ENCODE results near the gene PIAS2.
"Not testable (repeated sequence)": the region's sequence is repeated elsewhere in the genome, so short reads cannot be mapped to it uniquely, and the experiment has no call there.

PIAS2 gene, protein sequence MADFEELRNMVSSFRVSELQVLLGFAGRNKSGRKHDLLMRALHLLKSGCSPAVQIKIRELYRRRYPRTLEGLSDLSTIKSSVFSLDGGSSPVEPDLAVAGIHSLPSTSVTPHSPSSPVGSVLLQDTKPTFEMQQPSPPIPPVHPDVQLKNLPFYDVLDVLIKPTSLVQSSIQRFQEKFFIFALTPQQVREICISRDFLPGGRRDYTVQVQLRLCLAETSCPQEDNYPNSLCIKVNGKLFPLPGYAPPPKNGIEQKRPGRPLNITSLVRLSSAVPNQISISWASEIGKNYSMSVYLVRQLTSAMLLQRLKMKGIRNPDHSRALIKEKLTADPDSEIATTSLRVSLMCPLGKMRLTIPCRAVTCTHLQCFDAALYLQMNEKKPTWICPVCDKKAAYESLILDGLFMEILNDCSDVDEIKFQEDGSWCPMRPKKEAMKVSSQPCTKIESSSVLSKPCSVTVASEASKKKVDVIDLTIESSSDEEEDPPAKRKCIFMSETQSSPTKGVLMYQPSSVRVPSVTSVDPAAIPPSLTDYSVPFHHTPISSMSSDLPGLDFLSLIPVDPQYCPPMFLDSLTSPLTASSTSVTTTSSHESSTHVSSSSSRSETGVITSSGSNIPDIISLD

DNA sequence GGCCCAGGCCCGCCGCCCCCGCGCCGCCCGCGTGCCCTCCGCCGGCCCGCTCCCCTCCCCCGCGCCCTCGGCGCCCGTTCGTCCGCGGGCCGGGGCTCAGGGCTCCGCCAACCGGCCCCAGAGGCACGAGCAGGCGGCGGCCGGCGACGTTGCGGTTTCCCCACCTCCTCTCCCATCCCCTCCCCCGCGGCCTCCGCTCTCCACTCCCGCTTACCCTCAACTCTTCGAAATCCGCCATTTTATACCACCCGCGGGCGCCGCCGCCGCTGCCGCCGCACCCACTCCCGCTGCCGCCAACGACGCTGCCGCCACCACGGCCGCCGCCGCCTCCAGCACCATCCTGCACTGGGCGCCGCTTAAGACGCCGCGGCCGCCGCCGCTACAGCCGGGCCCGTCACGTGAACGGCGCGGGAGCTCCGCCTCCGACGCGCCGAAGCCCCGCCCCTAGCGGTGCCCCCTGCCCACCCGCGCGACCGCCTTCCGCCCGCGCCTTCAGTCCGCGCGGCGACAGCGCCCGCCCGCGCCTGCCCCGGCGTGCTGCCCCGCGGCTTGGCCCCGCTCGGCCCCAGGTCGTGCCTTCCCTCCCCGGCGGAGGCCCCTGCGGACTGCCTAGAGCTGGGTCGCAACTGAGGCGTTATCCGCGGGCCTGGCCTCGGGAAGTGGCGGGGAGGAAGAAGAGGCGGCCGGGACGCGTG is at the start of gene PIAS2, which contains the start of gene KATNAL2:
TSS of gene PIAS2 (minus strand) at position 400 of the 695 bp plus-strand sequence. CDS start at position 238, 162 bp downstream.
TSS of gene KATNAL2 (plus strand) at position 495 of the 695 bp plus-strand sequence. CDS start 29,271 bp downstream, outside the sequence.
- peak; percentile 73 for DNase-seq

DNA sequence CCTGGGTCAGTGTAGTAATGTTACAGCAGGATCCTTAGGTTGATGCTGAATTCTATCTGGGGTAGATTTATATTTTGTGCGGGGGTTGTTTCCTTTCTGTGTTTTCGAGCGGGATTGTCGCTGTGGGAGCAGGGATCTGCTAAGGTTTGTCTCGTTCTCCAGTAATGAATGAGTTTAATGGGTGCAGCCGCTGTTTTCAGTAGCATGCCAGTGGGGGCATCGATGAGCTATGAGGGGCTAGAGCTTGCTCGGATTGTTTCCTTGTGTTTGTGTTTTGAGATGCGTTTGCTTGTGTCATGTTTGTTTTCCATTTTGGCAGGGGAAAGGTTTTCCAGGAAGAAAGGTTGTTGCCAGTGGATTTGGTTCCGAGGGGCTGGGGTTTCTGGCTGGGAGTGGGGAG is 49.0 kb upstream of the PIAS2 start:
- DNase-seq: not testable (repeated sequence)

DNA sequence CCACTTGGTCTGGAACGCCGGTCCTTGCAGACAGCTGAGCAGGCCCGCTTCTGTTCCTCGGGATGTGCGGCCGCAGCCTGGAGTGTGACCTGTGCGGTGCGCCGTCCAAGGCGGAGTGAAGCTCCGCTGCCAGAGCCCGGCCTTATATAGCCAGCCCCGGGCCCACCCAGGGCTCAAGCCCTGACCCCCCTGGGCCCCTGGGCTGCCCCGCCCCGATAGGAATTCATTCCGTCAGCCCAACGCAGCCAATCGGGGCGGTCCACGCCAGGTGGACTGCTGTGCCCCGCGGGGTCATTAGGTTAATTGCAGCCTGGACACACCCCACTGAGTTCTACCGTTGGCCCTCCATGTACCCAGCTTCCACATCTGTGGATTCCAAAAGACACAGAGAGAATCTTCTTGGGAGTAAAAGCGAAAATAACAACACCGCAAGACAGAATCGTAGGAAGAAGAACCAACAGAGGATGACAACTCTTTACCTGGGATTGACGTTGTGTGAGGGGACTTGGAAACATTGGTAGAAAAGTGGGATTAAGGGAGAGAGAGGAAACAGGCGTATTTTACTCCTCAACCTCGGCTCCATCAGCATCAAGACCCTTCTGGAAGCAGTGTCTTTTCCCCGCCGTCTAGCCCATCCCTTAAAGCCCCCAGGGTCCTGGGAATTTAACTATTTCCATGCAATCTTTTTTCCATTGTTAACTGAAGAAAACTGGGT is 47.4 kb upstream of the PIAS2 start:
- DNase-seq: not testable (repeated sequence)

DNA sequence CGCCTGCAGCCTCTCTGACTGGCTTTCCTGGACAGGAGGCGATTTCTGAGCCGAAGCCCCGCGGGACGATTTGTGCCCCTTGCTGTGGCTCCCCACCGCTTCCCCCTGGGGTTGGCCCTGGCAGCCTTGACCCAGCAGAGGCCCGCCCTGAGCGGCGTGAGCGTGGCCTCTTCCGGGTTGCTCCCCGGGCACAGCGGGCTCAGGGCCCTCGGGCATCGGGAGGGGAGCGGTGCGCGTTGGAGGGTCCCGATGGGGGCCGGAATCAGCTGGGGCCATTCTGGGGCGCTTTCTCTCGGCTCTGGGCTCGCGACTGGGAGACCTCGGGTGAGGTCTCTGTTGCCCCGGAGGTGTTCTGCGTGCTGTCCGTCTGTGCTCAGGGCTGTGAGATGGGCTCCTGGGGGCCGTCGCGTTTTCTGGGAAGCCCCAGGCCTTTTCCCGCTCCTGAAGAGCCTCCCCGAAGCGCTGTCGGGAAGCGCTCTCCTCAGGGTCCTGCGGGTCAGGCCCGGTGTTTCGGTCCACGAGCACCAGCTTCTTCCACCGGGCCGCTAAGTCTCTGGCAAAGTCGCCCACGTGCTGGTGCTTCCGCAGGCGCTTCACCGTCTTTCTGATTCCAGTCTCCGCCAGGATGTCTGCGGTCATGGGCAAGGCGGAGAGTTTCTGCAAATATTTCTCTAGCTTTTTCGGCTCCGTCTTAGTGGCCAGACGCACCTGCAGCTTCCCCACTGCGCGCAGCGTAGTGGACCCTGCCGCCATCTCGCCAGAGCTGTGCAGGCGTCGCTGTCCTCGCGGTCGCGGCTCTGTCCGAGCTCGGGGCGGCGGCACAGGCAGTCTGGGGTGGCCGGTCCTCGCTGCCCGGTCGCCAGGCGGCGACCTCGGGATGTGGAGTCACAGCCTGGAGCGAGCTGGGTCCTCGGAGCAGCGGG is 46.6 kb upstream of the PIAS2 start:
- DNase-seq: not testable (repeated sequence)

DNA sequence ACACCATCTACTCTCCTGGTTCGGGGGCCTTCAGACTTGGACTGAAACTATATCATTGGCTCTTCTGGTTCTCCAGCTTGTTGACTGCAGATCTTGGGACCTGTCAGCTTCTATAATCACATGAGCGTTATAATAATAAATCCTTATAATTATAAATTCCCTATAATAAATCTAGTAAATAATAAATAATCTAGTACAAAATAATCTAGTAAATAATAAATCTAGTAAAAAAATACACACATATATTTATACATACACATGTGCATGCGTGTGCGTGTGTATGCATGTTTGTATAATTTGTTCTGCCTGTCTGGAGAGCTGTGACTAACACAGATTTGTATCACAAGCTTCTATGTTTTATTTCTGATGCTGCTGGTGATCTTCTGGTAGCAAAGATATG is 40.9 kb upstream of the PIAS2 start:
- DNase-seq: no peak

DNA sequence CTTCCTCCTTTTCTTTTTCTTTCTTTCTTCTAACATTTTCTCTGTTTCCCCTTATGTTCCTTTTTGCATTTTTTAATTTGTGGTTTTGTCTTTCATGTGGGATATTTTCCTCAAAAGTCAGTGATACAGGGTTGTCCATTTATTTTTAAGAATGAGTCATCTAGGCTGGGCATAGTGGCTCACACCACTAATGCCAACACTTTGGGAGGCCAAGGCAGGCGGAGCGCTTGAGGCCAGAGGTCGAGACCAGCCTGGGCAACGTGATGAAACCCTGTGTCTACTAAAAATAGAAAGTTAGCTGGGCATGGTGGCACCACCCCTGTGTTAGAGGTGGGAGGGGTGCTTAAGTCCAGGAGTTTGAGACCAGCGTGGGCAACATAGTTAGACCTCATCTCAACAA is 35.9 kb upstream of the PIAS2 start:
- no peak for DNase-seq

DNA sequence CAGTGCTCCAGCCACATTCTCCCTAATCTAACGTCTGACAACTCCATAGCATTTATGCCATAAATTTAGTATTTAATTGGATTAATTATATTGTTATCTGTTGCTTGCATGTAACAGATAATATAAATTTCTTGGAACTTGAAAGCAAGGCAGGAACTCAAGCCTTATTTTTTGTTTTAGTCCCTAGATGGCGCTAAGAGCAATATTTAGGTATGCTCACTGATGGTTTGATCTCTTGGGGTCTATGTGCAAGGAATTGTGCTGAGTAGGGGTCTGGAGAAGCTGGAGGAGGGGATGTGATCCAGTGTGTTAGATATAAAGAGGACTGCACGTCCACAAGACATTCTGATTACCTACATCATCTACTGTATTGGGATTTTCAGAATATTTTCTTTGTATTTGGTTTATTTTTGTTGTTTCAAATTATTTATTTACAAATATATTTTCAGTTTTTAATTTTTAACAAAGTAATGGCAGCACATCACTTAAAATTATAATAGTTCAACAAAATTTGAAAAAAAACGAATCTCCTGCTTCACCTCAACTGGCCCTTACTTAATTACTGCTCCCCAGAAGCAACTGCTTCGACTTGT is 32.9 kb upstream of the PIAS2 start:
- DNase-seq: no peak

DNA sequence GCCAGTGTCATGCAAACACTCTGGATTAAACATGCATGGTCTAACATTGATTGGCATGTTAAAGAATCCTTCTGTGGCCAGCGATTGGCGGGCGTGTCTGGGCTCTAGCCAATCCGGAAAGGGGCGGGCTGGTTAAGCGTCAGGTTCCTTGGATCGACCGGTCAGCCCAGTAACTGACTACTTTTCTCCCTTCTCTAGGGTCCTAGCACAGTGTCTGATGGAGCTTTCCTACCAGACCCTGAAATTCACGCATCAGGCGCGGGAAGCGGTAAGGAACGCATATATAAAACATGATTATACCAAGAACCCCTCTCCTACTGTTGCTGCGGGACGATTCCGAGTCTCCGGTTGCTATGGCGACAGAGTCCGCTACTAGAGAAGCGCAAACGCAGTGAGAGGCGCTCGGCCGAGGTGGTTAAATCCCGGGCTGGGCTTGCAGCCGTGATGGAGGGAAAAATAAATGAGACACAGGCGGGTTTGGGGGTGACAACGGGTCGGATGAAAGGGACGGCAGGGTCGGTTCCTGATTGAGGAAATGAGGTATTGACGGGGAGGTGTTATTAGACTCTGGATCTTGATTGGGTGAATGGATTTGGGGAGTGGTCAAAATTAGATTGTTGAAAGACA is 29.5 kb upstream of the PIAS2 start:
- peak; percentile 34 for DNase-seq

DNA sequence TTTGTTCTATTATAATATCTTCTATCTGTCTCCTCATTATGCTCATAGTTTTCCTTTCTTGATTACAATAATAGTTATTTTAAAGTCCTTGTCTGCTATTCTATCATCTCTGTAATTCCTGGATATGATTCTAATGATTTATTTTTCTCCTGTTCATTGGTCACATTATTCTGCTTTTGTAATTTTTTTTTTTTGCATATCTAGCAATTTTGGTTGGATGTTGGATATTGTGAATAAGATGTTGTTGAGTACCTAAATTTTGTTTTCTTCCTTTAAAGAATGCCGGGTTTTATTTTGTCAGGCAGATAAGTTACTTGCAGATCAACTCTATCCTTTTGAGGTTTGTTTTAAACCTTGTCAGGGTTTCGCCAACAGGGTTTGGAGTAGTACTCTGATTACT is 25.3 kb upstream of the PIAS2 start:
- DNase-seq: no peak

DNA sequence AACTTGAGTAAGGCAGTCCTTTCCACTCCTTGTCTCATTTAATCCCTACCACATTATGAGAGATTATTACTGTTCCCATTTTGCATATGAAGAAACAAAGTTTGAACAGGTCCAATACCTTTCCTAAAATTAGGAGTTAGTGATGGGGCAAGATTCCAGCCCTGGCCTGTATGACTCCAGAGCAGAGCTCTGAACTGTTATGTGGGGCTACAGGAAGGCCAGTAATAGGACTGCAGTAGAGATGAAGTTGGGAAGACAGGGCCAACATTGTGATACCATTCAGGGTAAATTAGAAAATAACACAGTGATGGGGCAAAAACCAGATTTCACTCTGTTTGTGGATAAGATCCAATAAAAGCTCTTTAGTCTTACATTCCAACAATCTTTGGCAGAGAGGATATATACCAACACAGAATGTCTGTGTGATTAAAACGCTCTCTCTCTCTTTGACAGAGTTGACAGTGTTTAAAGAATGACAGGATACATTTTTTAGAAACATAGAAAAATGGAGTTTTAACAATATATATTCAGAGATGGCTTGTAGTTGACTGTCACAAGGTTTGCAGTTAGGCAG is 22.8 kb upstream of the PIAS2 start:
- DNase-seq: no peak

DNA sequence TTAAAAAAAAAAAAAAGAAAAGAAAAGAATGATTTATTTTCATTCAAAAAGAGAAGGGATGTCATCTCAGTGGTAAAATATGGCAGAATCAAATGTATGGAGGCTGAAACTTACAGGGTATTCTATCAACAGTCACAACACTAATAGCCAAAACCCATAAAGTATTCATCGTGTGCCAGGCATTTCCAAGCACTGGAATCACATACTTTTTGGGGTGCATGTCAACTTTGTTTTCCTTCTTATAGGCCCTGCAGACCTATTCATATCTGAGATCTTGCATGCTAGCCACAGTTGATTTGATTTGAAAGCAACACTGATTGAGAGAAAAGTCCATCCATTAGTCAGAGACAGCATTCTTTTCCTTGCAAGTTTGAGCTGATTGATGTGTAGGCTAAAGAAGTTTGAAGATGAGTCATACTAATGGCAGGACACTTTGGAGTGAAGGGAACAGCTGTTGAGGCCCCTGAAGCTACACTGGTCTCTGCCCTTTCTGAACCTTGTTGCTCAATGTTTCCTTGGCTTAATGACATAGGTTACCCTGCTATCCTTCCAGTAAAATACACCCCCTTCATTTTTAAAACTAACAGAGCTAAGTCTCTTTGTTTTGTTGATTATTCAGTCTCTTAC is 22.1 kb upstream of the PIAS2 start:
- no peak for DNase-seq

DNA sequence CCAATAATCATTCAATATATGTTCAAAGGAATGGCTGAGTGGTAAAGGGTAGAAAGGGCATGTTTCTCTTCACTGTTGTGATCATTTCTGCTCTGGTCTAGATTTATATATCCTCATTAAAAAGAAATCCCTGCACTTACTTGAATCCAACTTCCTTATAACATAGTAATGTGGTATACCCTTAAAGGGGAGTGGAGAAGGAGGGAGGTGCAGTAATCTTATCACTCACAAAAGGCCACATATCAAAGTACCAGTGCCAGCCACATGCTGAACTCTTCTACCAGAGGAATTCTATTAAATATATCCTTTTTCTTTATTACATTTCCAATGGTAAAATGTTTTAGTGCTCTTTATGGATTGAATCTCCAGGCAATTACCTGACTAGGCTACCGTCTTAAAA is 3.3 kb upstream of the PIAS2 start:
- DNase-seq: no peak

DNA sequence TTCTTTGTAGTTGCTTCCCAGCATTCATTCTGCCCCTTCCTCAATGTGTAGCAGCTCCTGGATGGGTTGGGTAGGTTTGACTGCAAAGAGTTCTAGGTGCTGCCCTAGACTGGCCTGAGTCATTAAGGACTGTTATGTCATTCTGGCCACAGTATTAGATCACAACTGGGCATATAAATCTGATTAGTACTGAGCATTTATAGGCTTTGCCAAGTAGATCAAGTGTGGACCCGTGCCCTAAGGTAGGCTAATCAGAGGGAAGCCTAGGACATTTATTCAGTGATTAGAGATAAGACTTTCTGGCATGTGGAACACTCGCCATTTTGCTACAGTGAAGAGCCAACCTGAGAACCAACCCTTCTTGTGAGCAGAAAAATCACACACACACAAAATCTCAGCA is 2.8 kb upstream of the PIAS2 start:
- DNase-seq: no peak

DNA sequence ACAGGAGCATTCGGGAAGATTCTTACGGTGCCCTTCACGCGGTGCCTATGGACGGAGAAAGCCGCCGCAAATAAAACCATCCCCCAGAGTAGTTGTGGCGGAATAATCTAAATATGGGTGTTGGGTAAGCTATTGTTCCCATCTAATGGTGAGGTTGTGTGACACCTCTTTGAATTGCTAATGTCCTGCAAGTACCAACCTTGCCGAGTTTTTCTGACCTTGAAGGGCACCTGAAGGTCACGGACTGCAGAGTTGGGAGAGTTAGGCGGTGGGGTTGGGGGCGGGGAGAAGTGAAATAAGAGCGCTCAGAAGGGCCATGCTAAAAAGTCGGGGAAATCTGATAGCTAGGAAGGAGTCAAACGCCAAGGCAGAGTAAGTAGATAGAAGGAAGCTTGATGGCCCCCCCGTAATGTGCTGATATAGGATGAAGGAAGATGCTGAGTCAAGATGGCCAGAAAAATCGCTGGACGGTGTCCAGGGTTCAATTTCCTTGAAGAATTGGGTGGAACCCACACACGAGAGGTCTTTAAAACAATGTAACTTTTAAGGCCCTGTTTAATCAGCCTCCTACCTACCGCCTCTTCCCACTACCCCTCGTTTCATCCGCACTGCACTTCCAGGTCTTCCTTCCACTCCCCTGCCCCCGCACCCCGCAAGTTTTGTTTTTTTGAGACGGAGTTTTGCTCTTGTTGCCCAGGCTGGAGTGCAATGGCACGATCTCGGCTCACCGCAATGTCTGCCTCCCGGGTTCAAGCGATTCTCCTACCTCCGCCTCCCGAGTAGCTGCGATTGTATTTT is 695 bp upstream of the PIAS2 start:
- DNase-seq: no peak

DNA sequence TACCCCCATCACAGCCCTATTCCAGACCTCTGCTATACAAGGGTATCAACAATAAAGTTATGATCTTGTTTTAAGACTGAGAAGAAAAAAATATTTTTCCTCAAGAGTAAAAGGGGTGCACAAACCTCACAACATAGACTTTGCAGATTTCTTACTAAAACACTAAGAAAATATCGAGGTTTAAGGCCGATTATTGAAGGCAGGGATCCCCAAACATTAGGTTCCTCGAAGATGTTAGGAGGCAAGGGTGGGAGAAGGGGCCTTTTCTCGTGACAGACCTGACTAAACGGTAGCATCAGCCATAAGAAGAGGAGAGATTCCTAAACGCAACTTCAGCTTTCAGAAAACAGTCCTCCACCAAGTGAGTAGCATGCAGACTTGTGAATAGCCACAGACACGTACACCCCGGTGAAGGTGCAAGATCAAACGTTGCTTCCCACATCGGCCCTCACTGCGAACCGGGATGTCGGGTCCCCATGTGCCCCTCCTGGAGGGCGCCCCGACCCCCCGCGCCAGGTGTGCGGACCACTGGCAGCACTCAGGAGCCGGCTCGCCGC is 678 bp downstream of the PIAS2 start:
- peak; percentile 41 for DNase-seq

DNA sequence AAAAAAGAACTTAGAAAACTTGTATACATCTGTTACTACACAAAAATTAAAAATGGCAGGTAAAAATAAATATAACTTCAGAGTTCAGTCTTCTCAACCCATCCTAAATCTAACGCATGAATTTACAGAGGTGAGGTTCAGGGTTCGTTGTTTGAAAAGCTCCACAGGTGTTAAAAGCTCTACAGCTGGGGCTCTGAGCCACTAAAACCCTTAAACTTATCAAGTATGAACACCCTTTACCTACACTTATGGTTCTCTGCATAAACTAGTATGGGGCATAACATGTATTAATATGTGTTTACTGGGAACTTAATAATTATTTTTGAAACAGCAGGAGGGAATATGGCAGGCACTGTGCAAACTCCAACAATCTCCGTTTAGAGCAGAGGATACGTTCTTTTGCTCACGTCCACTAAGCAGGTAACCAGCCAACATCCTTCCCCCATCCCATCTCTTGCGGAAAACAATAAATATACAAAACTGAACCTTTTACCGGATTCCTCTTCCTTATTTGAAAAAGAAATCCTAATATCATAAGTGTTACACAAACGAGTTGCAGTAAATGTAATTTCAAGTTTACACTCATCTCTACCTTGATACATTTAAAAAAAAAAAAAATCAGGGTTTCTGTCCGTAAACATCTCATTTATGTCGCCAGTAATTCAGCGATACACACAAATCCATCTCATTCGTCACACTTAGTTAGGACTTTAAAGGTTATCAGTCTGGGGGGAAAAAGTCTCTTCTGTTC is 1.3 kb downstream of the PIAS2 start:
- DNase-seq: no peak

DNA sequence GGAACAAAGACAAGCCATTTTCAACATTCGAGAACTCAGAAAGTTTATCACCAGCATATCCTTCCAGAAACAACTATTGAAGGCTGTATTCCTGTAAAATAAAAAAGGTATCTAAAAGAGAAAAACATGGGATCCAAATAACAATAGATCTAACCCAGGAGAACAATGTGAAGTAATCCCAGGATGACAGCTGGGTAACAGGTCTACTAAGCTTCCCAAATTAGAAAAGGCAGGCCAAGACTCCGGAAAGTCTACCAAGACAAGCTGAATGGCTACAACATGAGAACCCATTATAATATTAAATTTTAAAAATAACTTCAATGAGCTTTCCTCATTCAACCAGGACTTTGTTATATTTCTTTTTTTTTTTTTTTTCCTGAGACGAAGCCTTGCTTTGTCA is 6.5 kb downstream of the PIAS2 start:
- no peak for DNase-seq

DNA sequence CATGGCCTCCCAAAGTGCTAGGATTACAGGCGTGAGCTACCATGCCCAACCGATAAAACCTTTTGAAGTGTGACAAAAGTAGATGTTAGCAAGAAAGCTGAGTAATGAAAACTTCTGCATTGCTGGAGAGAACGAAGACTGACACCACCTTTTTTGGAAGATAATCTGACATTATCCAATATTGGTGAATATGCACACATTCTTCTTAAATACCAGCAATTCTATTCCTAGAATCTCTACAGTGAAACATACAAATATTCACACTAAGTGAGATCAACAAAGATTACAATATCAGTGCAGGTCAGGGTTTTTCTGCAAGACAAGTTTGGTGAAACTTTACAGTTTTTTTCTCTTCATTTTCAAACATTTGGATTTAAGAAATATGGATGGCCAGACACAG is 7.8 kb downstream of the PIAS2 start:
- no peak for DNase-seq

All from CD4-positive, alpha-beta T cell treated with Interleukin-4 for 4 hours (primary cell).